ENCODE results near the gene HECTD4. TPM values are rescaled to one million over a fixed set of nuclear protein-coding genes. Genes with fewer than 3 reads are reported as not detected.
"Not testable (repeated sequence)": the region's sequence is repeated elsewhere in the genome, so short reads cannot be mapped to it uniquely, and the experiment has no call there.

Gene HECTD4
- total RNA-seq, 1 experiment from 2014 or later = 24.6 TPM

DNA sequence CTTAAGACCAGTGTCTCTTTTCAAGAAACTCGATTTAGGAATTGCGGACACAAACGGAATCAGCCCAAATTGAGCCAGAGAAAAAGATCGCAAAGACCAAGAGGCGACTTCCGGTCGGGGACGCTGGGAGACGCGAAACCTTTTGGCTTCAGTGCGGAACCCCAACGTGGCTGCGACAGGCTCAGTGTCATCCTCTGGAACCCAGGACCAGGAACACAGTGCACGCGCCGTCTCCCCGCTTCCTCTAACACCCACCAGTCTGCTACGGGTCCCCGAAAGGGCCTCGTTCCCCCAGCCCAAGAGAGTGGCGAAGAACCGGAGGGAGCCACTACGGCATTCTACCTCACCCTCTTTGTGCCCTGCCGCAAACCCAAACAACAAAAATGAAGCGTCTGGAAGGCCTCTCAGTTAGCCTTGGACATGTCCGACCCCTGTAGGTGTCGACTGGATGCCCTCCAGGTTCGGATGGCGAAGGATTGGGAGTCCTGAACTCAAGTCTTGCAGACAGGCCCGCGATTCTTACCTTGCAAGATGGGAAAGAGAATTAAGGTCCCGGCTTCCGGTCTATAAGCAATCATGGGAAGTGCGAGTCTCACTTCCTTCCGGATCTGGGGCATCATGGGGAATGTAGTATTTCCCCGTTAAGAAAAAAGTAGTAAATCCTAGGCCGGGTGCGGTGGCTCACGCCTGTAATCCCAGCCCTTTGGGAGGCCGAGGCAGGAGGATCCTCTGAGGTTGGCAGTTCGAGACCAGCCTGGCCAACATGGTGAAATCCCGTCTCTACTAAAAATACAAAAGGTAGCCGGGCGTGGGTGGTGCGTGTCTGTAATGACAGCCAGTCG lies 27.1 kb upstream of the HECTD4 start, which contains the start of gene RPL6:
TSS of gene RPL6 (minus strand) at position 542 of the 842 bp plus-strand sequence. CDS start 949 bp downstream, outside the sequence.
- Histone ChIP-seq H3K9ac (ENCODE audit: low read length) (peak within 1 kb of the TSS; percentile 95), H4K20me1 (ENCODE audit: low read length) (peaks cover 42% of the 10 kb centered on the region), H3K36me3 (ENCODE audit: low read depth, low read length) (peaks cover 43% of the 10 kb centered on the region), H3K27me3 (ENCODE audit: low read length) (no peaks in the 10 kb centered on the region), H3K4me2 (ENCODE audit: low read length) (peak within 1 kb of the TSS; percentile 84), H3K27ac (ENCODE audit: low read length) (peak within 1 kb of the TSS; percentile 65), H3K4me3 (ENCODE audit: low read length) (peak within 1 kb of the TSS; percentile 83), H2AFZ (ENCODE audit: low read length) (peak within 1 kb of the TSS; percentile 65), H3F3A (ENCODE audit: low read length, unreplicated experiment) (peaks cover 24% of the 10 kb centered on the region), H3K9me3 (ENCODE audit: low read length) (no peaks in the 10 kb centered on the region), H3K4me1 (ENCODE audit: insufficient read depth, low read length) (peaks cover 15% of the 10 kb centered on the region), H3K9me2 (replicated peaks; ENCODE audit: low read length) (no peaks in the 10 kb centered on the region), H3K79me2 (ENCODE audit: low read length) (peaks cover 36% of the 10 kb centered on the region)
- POLR2A ChIA-PET (ENCODE audit: unreplicated experiment) = interaction anchor here (0.6 kb wide), 1 partner anchor 174 kb away, joined by 3 read pairs; no protein-coding TSS in a partner anchor
- TF ChIP-seq EZH2 (IDR thresholded peaks at IDR 0.05; ENCODE audit: low read length, unreplicated experiment) = no peak
- TF ChIP-seq, protein P1, sequence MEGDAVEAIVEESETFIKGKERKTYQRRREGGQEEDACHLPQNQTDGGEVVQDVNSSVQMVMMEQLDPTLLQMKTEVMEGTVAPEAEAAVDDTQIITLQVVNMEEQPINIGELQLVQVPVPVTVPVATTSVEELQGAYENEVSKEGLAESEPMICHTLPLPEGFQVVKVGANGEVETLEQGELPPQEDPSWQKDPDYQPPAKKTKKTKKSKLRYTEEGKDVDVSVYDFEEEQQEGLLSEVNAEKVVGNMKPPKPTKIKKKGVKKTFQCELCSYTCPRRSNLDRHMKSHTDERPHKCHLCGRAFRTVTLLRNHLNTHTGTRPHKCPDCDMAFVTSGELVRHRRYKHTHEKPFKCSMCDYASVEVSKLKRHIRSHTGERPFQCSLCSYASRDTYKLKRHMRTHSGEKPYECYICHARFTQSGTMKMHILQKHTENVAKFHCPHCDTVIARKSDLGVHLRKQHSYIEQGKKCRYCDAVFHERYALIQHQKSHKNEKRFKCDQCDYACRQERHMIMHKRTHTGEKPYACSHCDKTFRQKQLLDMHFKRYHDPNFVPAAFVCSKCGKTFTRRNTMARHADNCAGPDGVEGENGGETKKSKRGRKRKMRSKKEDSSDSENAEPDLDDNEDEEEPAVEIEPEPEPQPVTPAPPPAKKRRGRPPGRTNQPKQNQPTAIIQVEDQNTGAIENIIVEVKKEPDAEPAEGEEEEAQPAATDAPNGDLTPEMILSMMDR (conservative IDR thresholded peaks at IDR 0.05; ENCODE audit: low read depth, low read length) = no peak
- no peak for TF ChIP-seq EZH2phosphoT487 (IDR thresholded peaks at IDR 0.05; ENCODE audit: borderline replicate concordance, low read length)
- CTCF ChIA-PET = no interaction called here
- ATAC-seq (peak; percentile 92), DNase-seq (peak; percentile 95)
- TSS peak; percentile 64 for BruUV-seq (replicated peaks)
- intact Hi-C loops (cut with micrococcal nuclease) = no loop called here

DNA sequence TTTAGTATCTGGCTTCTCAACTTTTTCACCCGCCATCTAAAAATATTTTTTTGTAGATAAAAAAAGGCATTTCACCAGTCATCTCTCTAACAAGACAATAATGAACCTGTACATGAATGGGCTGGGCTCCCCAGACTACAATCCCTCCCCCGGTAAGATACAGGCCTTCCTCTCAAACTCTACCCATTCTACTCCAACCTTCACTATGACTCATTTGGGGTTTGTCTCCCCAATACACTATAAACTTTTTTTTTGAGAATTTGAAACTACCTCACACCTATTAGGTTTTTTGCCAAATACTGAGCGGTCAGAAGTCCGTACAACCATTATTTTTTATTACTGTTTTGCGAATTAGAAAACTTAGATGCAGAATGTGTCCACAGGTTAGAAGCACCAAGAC lies 26.4 kb upstream of the HECTD4 start:
- H3K4me1 ChIP-seq (ENCODE audit: insufficient read depth, low read length) = peaks cover 15% of the 10 kb centered on the region
- peak overlapping the region; percentile 95 for H3K9ac ChIP-seq (ENCODE audit: low read length)
- peak overlapping the region; percentile 83 for H3K4me3 ChIP-seq (ENCODE audit: low read length)
- CTCF ChIA-PET = no interaction called here
- no peak for TF ChIP-seq EZH2 (IDR thresholded peaks at IDR 0.05; ENCODE audit: low read length, unreplicated experiment)
- TF ChIP-seq EZH2phosphoT487 (IDR thresholded peaks at IDR 0.05; ENCODE audit: borderline replicate concordance, low read length) = no peak
- TF ChIP-seq, protein P1 (conservative IDR thresholded peaks at IDR 0.05; ENCODE audit: low read depth, low read length) = no peak
- H3K27me3 ChIP-seq (ENCODE audit: low read length) = no peaks in the 10 kb centered on the region
- H2AFZ ChIP-seq (ENCODE audit: low read length) = 0 out of 2 replicates have a peak overlapping the region, but pooled peaks have one; percentile 65
- peak overlapping the region; percentile 84 for H3K4me2 ChIP-seq (ENCODE audit: low read length)
- peak overlapping the region; percentile 65 for H3K27ac ChIP-seq (ENCODE audit: low read length)
- no TSS peak for BruUV-seq (replicated peaks)
- H4K20me1 ChIP-seq (ENCODE audit: low read length) = peaks cover 45% of the 10 kb centered on the region
- H3K9me2 ChIP-seq (replicated peaks; ENCODE audit: low read length) = no peaks in the 10 kb centered on the region
- H3K9me3 ChIP-seq (ENCODE audit: low read length) = no peaks in the 10 kb centered on the region
- POLR2A ChIA-PET (ENCODE audit: unreplicated experiment) = no interaction called here
- intact Hi-C loops (cut with micrococcal nuclease) = no loop called here
- peaks cover 36% of the 10 kb centered on the region for H3K79me2 ChIP-seq (ENCODE audit: low read length)
- H3F3A ChIP-seq (ENCODE audit: low read length, unreplicated experiment) = peaks cover 30% of the 10 kb centered on the region
- peaks cover 45% of the 10 kb centered on the region for H3K36me3 ChIP-seq (ENCODE audit: low read depth, low read length)
- no peak for ATAC-seq
- DNase-seq = no peak

DNA sequence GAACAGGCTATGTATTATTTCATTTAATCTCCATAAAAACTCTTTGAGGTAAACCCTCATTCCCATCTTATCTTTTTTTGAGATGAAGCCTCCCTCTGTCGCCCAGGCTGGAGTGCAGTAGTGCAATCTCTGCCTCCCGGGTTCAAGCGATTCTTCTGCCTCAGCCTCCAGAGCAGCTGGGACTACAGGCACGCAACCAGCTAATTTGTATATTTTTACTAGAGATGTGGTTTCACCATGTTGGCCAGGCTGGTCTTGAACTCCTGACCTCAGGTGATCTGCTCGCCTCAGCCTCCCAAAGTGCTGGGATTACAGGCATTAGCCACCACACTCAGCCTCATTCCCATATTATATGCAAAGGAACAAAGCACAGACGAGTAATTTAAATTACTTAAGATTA lies 25.5 kb upstream of the HECTD4 start:
- Histone ChIP-seq H3K9ac (ENCODE audit: low read length) (peak overlapping the region; percentile 95), H3K4me1 (ENCODE audit: insufficient read depth, low read length) (peaks cover 15% of the 10 kb centered on the region), H3K4me3 (ENCODE audit: low read length) (peak overlapping the region; percentile 83), H3K36me3 (ENCODE audit: low read depth, low read length) (peaks cover 45% of the 10 kb centered on the region), H4K20me1 (ENCODE audit: low read length) (peaks cover 45% of the 10 kb centered on the region), H3K4me2 (ENCODE audit: low read length) (peak overlapping the region; percentile 84), H3F3A (ENCODE audit: low read length, unreplicated experiment) (peaks cover 34% of the 10 kb centered on the region), H3K79me2 (ENCODE audit: low read length) (peaks cover 36% of the 10 kb centered on the region)
- H3K27ac ChIP-seq (ENCODE audit: low read length); BruUV-seq (replicated peaks); H3K27me3 ChIP-seq (ENCODE audit: low read length); intact Hi-C loops (cut with micrococcal nuclease); CTCF ChIA-PET; POLR2A ChIA-PET (ENCODE audit: unreplicated experiment); ATAC-seq; H3K9me2 ChIP-seq (replicated peaks; ENCODE audit: low read length); H3K9me3 ChIP-seq (ENCODE audit: low read length); H2AFZ ChIP-seq (ENCODE audit: low read length); DNase-seq: not testable (repeated sequence)

Data from PC-3 (cell line).